ENCODE data around the gene IFNW1. TPM values are rescaled to one million over a fixed set of nuclear protein-coding genes. Genes with fewer than 3 reads are reported as not detected.

IFNW1 gene
- total and polyA plus RNA-seq, 11 donors: not detected

GRCh38 chr9:21119093-21119770 is 22.4 kb downstream of the IFNW1 start:
- TF ChIP-seq POLR2A (IDR thresholded peaks at IDR 0.05) (no peak), CTCF (IDR thresholded peaks at IDR 0.05) (no peak)
- ATAC-seq (peak in 2 of 4 donors; percentile 32 to 69), DNase-seq (no peak)
- Histone ChIP-seq H3K27me3 (no peaks in the 10 kb centered on the region), H3K4me3 (no peak overlapping the region), H3K27ac (no peak overlapping the region), H3K36me3 (no peaks in the 10 kb centered on the region), H3K9me3 (no peaks in the 10 kb centered on the region), H3K4me1 (peaks cover 0 to 8% (median 0%) of the 10 kb centered on the region in 12 donors)
- intact Hi-C loops (cut with DNase I): loop anchor here in 8 of 10 donors (10.0 kb wide), 11 partner anchors 84 to 1644 kb away; partner anchors contain the start of gene HACD4 (in 1 of the 8)
- 61 to 65% (median 64%) methylated on average over 7 of the region's 7 CpGs for WGBS, 4 donors

GRCh38 chr9:21114311-21114710 is 27.3 kb downstream of the IFNW1 start:
- no peak for DNase-seq
- 70 to 76% (median 72%) methylated on average over 2 of the region's 2 CpGs for WGBS, 4 donors

GRCh38 chr9:21110708-21111576 is 30.7 kb downstream of the IFNW1 start:
- no peaks in the 10 kb centered on the region for H3K4me1 ChIP-seq
- WGBS, 4 donors: 24 to 25% (median 25%) methylated on average over 4 of the region's 4 CpGs
- H3K4me3 ChIP-seq: no peak overlapping the region
- intact Hi-C loops (cut with DNase I): loop anchor here (1.0 to 10.0 kb wide), 21 partner anchors 39 to 1636 kb away; partner anchors contain the start of genes MLLT3 (in 2 of the 10) and HACD4 (in 1 of the 10)
- H3K9me3 ChIP-seq: no peaks in the 10 kb centered on the region
- H3K27ac ChIP-seq: no peak overlapping the region
- no peaks in the 10 kb centered on the region for H3K27me3 ChIP-seq
- no peaks in the 10 kb centered on the region for H3K36me3 ChIP-seq
- ATAC-seq (peak in 3 of 4 donors; percentile 79 to 82 (median 80)), DNase-seq (no peak)
- TF ChIP-seq POLR2A (IDR thresholded peaks at IDR 0.05): no peak
- peak; percentile 73 to 90 (median 85) for TF ChIP-seq CTCF (IDR thresholded peaks at IDR 0.05)

More at GRCh38 chr9:21114311-21114710, 27.3 kb downstream of the IFNW1 start:
- TF ChIP-seq CTCF (IDR thresholded peaks at IDR 0.05) (no peak), POLR2A (IDR thresholded peaks at IDR 0.05) (no peak)
- Histone ChIP-seq H3K9me3 (no peaks in the 10 kb centered on the region), H3K27me3 (no peaks in the 10 kb centered on the region), H3K36me3 (no peaks in the 10 kb centered on the region), H3K27ac (no peak overlapping the region), H3K4me1 (peaks cover 0 to 5% (median 0%) of the 10 kb centered on the region in 12 donors), H3K4me3 (no peak overlapping the region)
- intact Hi-C loops (cut with DNase I): loop anchor here (5.0 to 10.0 kb wide), 19 partner anchors 42 to 1640 kb away; partner anchors contain the start of genes MLLT3 (in 2 of the 10) and HACD4 (in 1 of the 10)
- ATAC-seq: no peak

GRCh38 chr9:21104787-21105186 is 36.8 kb downstream of the IFNW1 start:
- TF ChIP-seq CTCF (IDR thresholded peaks at IDR 0.05): no peak
- TF ChIP-seq POLR2A (IDR thresholded peaks at IDR 0.05): no peak
- Histone ChIP-seq H3K36me3 (no peaks in the 10 kb centered on the region), H3K27me3 (no peaks in the 10 kb centered on the region), H3K4me1 (peaks cover 0 to 11% (median 0%) of the 10 kb centered on the region in 12 donors), H3K4me3 (no peak overlapping the region), H3K27ac (no peak overlapping the region), H3K9me3 (no peaks in the 10 kb centered on the region)
- DNase-seq (no peak), ATAC-seq (no peak)
- 55 to 70% (median 61%) methylated on average over 1 of the region's 1 CpG for WGBS, 4 donors
- intact Hi-C loops (cut with DNase I): loop anchor here in 7 of 10 donors (5.0 to 10.0 kb wide), 11 partner anchors 67 to 1180 kb away; partner anchors contain the start of genes HACD4 (in 2 of the 7) and MLLT3 (in 2 of the 7)
